HepG2 (cell line): ENCODE data around the gene DMKN.

ENCODE experiments used
- ASH2L ChIP-seq: fragments of 300-600, 200-600 bp; sonication (generic); IDR thresholded peaks from 2 replicates; pipeline ENCODE4 v1.7.0; 2017; ENCODE audit warnings: low read depth, mild to moderate bottlenecking, moderate library complexity, mixed read lengths, low read length; ENCODE audit not compliant: insufficient read length
- ATF7 ChIP-seq, 2 experiments: fragments of 450-650 bp in 1 of 2; sonication (generic) in 1 of 2; formaldehyde crosslinking in 1 of 2; IDR thresholded peaks; 2 replicates each; pipeline versions ENCODE4 v1.4.0 to v1.6.1; 2016 to 2020; ENCODE audit warnings: antibody characterized with exemption in 1 of 2, mild to moderate bottlenecking in 1 of 2, missing genetic modification reagents in 1 of 2
- CHD4 ChIP-seq: fragments of 200-600 bp; sonication (generic); IDR thresholded peaks from 2 replicates; pipeline ENCODE4 v1.7.0; 2017; ENCODE audit warnings: mild to moderate bottlenecking, low read length, borderline replicate concordance
- CTCF ChIP-seq: sonication (generic); formaldehyde crosslinking; IDR thresholded peaks from 2 replicates; pipeline ENCODE4 v1.5.0; 2020; ENCODE audit warnings: mild to moderate bottlenecking, missing genetic modification reagents, moderate library complexity
- ELK4 ChIP-seq: sonication (generic); formaldehyde crosslinking; IDR thresholded peaks from 2 replicates; pipeline ENCODE4 v1.9.0; 2021; ENCODE audit warnings: missing genetic modification reagents, borderline replicate concordance
- MXI1 ChIP-seq: IDR thresholded peaks from 3 replicates; pipeline ENCODE4 v1.6.1; 2012; ENCODE audit warnings: low read depth, low read length, inconsistent platforms, borderline replicate concordance
- POLR2A ChIP-seq, 2 experiments: IDR thresholded peaks; 2 replicates each; pipeline ENCODE4 v1.6.1; 2011; ENCODE audit warnings: low read depth in 2 of 2, low read length in 2 of 2, mild to moderate bottlenecking in 1 of 2, moderate library complexity in 1 of 2; ENCODE audit not compliant: insufficient read depth in 1 of 2
- XRCC5 ChIP-seq: fragments of 200-400 bp; formaldehyde crosslinking; optimal IDR thresholded peaks from 2 replicates; pipeline ENCODE3; 2017; ENCODE audit warnings: mild to moderate bottlenecking, low read length
- ZNF138 ChIP-seq: sonication (generic); formaldehyde crosslinking; IDR thresholded peaks from 2 replicates; pipeline ENCODE4 v1.5.0; 2020; ENCODE audit warnings: mild to moderate bottlenecking, low read depth, missing genetic modification reagents
- ZNF274 ChIP-seq: sonication (generic); formaldehyde crosslinking; IDR thresholded peaks from 2 replicates; pipeline ENCODE4 v1.5.1; 2020; ENCODE audit warnings: mild to moderate bottlenecking, missing genetic modification reagents
- ZNF382 ChIP-seq: sonication (generic); formaldehyde crosslinking; IDR thresholded peaks from 2 replicates; pipeline ENCODE4 v1.5.0; 2020; ENCODE audit warnings: missing genetic modification reagents, mild to moderate bottlenecking, borderline replicate concordance
- TF ChIP-seq, protein P1 (sequence below): sonication (generic); formaldehyde crosslinking; IDR thresholded peaks from 2 replicates; pipeline ENCODE4 v1.8.0; 2022; ENCODE audit warnings: missing genetic modification reagents, mild to moderate bottlenecking, inconsistent platforms, borderline replicate concordance
- TF ChIP-seq, protein P2 (sequence below): sonication (generic); formaldehyde crosslinking; IDR thresholded peaks from 2 replicates; pipeline ENCODE4 v1.5.0; 2020; ENCODE audit warnings: missing genetic modification reagents

DNA sequence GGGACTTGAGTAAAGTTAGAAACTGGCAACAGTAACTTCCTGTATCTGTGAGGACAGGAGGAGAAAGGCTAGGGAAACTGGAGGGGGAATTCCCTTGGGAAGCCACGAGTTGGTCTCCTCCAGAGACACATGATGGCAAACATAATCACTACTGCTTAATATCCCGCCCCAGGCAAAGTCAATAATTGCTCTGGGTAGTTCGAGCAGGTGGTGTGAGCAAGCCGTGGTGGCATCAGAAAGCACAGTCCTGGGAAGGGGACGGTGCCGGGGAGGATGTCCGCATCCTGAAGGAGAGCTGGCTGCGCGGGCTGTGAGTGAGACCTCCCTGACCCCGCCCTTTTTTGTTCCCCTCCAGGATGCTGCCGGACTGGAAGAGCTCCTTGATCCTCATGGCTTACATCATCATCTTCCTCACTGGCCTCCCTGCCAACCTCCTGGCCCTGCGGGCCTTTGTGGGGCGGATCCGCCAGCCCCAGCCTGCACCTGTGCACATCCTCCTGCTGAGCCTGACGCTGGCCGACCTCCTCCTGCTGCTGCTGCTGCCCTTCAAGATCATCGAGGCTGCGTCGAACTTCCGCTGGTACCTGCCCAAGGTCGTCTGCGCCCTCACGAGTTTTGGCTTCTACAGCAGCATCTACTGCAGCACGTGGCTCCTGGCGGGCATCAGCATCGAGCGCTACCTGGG lies 63.9 kb downstream of the DMKN start:
- TF ChIP-seq ELK4 = no peak
- TF ChIP-seq XRCC5 = no peak
- TF ChIP-seq POLR2A (IDR thresholded peaks at IDR 0.05; ENCODE audit: insufficient read depth in 1 of 2, low read depth in 2 of 2, low read length in 2 of 2) = no peak
- TF ChIP-seq CTCF = no peak
- TF ChIP-seq ZNF382 (CRISPR knock-in tag) = no peak
- no peak for TF ChIP-seq CHD4
- no peak for TF ChIP-seq ZNF138 (CRISPR knock-in tag)
- TF ChIP-seq ASH2L = no peak
- TF ChIP-seq, protein P1, sequence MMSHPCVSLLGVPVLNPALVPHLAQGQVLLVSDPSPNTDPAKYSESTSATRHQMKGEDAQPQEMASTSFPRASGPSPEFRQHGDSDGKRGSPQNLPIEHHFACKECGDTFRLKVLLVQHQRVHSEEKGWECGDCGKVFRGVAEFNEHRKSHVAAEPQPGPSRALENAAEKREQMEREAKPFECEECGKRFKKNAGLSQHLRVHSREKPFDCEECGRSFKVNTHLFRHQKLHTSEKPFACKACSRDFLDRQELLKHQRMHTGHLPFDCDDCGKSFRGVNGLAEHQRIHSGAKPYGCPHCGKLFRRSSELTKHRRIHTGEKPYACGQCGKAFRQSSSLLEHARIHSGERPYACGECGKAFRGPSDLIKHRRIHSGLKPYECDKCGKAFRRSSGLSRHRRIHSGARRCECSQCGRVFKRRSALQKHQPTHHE (CRISPR knock-in tag) = no peak
- TF ChIP-seq, protein P2, sequence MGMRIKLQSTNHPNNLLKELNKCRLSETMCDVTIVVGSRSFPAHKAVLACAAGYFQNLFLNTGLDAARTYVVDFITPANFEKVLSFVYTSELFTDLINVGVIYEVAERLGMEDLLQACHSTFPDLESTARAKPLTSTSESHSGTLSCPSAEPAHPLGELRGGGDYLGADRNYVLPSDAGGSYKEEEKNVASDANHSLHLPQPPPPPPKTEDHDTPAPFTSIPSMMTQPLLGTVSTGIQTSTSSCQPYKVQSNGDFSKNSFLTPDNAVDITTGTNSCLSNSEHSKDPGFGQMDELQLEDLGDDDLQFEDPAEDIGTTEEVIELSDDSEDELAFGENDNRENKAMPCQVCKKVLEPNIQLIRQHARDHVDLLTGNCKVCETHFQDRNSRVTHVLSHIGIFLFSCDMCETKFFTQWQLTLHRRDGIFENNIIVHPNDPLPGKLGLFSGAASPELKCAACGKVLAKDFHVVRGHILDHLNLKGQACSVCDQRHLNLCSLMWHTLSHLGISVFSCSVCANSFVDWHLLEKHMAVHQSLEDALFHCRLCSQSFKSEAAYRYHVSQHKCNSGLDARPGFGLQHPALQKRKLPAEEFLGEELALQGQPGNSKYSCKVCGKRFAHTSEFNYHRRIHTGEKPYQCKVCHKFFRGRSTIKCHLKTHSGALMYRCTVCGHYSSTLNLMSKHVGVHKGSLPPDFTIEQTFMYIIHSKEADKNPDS (CRISPR knock-in tag) = no peak
- no peak for TF ChIP-seq ATF7 (IDR thresholded peaks at IDR 0.05)
- no peak for TF ChIP-seq ATF7 (CRISPR knock-in tag; IDR thresholded peaks at IDR 0.05)
- TF ChIP-seq ZNF274 = no peak
- no peak for TF ChIP-seq MXI1
